NCI-H1436 treated with DMSO at 0.1 percent for 48 hours (cell line): ENCODE measurements around the gene FBN3.

Source experiments
- DNase-seq: peaks from one replicate; lab custom pipeline; 2025; lab: John Stamatoyannopoulos, UW

Gene FBN3

GRCh38 chr19:8148410-8149260 is 757 bp downstream of the FBN3 start:
- DNase-seq, result no peak

- DNase-seq, result no peak
Measured at GRCh38 chr19:8148088-8148409, 1.3 kb downstream of the FBN3 start.

DNA sequence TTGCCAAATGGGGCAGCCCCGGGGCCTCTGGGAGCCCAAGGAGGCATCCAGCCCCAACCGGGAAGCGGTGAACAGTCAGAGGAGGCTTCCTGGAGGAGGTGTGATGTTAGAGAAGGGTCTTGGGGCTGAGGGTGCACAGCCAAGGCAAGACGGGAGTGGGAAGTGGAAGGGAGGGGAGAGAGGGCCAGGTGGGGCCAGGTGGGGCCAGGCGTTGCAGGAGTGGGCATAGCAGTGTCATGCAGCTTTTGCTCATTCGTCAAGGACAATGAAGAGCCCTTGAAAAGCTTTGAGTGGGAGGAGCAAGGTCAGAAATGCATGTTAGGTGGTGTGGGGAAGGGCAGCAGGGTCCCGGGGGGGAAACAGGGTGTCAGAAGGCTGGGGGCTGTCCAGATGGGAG is 1.8 kb downstream of the FBN3 start:
- DNase-seq, result no peak

- no peak for DNase-seq
Measured at GRCh38 chr19:8146877-8147581, 2.4 kb downstream of the FBN3 start.

- no peak for DNase-seq
Measured at GRCh38 chr19:8144273-8144995, 5.0 kb downstream of the FBN3 start.

DNA sequence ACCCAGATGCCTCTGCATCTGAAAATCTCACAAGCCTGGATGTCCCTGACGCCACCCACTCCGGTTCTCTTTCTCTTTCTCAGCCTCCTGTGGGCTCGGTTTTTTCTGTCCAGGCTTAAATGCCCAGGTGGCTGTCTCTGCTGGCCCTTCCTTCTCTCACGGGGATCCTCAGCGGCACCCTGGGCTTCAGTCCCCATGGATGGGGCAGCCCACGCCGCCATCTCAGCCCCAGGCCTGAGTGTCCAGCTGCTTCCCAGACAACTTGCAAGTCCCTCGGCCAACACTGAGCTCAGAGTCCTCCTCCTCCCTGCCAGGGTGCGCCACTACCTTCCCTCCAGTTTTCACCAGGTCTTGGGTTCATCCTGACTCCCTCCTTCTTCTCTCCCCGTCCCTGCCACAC is 6.4 kb downstream of the FBN3 start:
- no peak for DNase-seq

DNA sequence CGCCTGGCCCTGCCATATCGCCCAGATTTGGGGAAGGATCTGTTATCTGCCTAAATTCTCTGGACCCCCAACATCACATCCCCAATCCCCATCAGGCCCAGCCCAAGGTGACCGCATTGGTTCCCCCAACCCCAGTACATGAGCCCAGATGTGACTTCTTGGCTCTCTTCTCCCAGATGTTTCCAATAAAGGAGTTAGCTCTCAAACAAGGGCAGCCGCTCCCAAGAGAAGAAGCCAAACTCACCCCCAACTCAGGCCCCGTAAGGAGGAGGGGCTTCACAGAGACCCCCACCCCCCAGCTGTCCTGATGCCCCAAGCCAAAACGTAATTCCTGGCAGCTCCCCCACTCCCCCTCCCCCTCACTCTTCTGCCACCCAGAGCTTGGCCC is 6.9 kb downstream of the FBN3 start:
- no peak for DNase-seq

DNA sequence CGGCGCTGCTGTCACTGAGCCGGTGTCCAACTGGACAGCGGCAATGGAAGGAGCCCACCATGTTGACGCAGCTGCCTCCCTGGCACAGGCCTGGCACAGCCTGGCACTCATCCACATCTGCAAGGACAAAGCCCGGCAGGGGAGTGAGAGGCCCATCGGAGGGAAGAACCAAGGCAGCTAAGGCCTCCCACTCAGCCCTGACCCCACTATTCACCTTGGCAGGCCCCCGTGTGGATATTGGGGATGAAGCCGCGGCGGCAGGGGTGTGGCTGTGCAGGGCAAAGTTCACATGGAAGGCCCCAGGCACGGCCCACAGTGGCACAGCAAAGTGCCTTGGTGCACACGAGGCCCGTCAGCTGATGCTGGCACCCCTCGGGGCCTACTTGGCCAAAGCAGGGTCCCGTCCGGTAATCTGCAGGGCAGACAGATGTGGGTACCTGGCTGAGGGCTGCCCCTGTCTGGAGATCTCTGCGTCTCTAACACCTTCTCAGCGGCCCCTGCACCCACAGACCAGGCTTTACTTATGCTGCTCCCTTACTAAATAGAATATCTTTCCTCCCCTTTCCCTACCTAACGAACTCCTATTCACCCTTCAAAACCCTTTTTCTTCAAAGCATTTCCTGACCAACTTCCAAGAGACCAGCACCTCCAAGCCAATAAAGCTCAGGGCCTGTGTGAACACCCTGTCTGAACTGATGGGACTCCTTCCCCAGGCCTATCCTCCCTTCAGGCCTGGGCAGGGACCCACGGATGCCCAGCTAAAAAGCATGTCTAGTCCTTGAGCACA is 7.5 kb downstream of the FBN3 start:
- no peak for DNase-seq

- DNase-seq, result no peak
Measured at GRCh38 chr19:8138201-8138600, 11.2 kb downstream of the FBN3 start.

- no peak for DNase-seq
Measured at GRCh38 chr19:8137425-8137824, 12.0 kb downstream of the FBN3 start.

DNA sequence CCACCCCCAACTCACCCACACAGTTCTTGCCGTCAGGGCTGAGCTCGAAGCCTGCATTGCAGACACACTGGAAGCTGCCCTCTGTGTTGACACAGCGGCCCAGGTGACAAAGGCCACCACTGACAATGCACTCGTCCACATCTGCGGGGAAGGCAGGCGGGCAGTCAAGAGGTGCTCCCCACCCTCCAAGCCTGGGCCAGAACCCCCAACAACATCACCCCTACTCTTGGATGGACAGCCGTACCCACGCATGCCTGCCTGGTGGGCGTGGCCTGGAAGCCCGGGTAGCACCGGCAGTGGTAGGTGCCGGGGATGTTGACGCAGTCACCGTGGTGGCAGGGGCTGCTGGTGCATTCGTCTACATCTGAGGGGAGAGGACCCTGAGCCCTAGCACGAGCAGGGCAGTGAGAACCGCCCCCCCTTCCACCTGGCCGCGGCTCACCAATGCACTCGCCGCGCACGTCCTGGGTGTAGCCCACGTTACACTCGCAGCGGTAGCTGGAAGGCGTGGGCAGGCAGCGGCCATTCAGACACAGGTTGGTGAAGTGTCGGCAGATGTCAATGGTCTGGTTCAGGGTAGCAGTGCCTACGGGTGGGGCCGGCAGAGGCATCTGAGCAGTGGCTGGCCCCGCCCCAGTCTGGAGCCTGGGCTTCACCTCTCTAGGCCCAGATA is 13.3 kb downstream of the FBN3 start:
- no peak for DNase-seq

DNA sequence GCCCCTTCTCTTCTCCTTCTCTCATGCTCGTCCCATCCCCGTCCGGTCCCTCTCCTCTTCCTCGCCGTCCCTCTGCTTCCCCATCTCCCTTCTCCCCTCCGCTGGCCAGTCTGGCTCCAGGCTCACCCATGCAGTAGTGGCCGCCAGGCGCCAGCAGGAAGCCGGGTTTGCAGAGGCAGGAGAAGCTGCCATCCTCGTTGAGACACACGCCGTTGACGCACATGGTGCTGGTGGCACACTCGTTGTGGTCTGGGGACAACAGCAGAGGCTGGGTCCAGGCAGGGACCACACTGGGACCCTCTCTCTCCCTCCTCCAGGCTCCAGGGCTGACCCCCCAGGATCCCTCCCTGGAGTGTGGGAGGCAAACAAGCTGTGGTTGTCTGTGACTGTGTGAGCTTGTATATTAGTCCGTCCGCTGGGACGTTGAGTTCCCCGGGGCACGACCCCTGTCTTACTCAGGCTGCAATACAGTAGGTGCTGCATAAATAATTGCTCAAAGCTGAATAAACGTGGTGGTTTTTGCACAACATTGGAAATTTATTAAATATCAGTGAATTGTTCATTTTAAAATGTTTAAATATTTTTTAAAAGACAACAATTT is 16.4 kb downstream of the FBN3 start:
- no peak for DNase-seq

GRCh38 chr19:8131517-8131916 is 17.9 kb downstream of the FBN3 start:
- DNase-seq, result no peak

DNA sequence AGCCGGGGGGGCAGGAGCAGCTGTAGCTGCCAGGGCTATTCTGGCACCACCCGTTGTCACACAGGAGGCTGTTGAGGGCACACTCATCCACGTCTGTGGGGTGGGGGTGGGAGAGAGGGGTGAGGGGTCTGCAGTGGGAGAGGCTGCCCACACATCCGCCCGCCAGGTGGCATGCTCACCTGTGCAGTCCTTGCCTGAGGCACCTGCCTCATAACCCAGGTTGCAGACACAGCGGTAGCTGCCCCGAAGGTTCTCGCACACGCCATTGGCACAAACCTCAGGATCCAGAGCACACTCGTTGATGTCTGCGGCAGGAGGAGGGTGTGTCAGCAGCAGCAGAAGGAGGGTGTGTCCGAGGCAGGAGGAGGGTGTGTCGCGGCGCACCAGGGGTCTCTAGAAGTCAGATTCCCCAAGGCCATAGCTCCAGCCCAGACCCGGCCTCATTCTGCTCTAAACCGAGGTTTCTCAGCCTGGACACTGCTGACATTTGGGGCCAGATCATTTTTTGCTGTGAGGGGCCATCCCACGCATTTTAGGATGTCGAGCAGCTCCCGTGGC is 20.3 kb downstream of the FBN3 start:
- DNase-seq, result no peak

DNA sequence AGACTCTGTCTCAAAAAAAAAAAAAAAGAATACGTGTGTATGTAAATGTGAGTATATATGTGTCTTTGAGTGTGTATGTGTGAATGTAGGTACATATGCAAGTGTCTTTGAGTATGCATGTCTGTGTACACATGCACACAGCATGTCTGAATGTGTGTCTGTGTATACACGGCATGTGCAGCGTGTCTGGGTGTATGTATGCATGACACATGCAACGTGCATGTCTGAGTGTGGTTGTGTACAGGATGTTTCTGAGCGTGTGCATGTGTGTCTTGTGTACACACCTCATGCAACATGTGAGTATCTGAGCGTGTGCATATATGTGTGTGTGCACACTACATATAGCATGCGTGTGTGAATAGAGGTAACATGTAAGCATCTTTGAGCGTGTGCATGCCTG is 20.8 kb downstream of the FBN3 start:
- DNase-seq, result no peak

- no peak for DNase-seq
Measured at GRCh38 chr19:8127311-8127710, 22.1 kb downstream of the FBN3 start.

DNA sequence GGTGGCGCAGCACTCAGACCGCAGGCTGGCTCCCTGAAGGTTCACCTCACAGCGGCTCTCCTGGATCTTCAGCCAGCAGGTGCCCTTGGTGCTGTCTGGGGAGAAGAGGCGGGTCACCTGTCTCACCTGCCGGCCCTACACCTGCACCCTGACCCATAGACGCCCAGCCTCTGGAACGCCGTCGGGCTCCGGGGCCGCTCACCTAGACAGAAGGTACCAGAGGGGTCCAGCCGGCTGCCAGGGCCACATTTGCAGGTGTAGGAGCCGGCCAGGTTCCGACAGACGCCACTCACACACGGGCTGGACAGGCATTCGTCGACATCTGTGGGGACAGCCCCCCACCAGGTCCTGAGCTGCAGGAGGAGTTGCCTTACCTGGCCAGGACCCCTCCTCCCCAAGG is 22.9 kb downstream of the FBN3 start:
- no peak for DNase-seq

GRCh38 chr19:8126008-8126407 is 23.4 kb downstream of the FBN3 start:
- no peak for DNase-seq

- DNase-seq, result no peak
Measured at GRCh38 chr19:8123683-8124082, 25.7 kb downstream of the FBN3 start.

DNA sequence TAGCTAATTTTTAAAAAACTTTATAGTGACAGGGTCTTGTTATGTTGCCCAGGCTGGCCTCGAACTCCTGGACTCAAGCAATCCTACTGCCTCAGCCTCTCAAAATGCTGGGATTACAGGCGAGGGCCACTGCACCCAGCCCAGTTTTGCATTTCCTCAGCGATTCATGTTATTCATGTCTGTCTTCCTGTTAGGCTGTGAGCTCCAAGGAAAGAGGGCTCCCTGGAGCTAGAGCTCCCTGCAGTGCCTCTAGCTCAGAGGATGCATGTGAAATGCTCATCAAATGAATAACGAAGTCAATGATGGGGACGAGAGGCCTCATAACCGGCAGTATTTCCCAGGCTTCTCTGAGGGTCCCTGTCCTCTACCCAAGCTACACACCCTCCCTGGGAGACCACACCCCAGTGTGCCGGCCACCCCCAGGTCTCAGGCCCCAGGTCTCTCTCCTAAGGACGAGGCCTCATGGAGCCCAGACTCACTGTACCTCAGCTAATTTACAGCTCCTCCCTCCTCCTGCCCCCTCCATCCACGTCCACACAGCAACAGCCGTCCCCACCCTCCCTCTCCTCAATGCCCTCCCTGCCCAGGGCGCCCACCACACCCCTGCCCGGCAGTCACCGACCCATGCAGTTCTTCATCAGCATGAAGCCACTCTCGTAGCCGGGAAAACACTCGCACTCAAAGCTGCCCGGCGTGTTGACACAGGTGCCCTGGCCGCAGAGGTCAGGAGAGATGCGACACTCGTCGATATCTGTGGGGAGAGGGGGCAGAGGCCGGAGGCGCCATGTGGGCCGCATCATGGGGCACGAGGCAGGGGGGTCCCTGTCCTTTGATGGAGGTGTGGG is 28.5 kb downstream of the FBN3 start:
- no peak for DNase-seq
